AG10803 (cell line): ENCODE data around the gene PLOD1.

Experiments
- DNase-seq: peaks from one replicate; pipeline ENCODE4 v3.0.0; 2010; ENCODE audit warnings: low read depth
- H3K4me3 ChIP-seq: 2 replicates; pipeline ENCODE4 v1.5.1; 2011; ENCODE audit warnings: mild to moderate bottlenecking, low read length, control low read depth
- TF ChIP-seq, protein P1 (sequence below): conservative IDR thresholded peaks from 2 replicates; pipeline ENCODE4 v1.5.1; 2011; ENCODE audit warnings: mild to moderate bottlenecking, low read length, control low read depth, inconsistent platforms

PLOD1 gene

DNA sequence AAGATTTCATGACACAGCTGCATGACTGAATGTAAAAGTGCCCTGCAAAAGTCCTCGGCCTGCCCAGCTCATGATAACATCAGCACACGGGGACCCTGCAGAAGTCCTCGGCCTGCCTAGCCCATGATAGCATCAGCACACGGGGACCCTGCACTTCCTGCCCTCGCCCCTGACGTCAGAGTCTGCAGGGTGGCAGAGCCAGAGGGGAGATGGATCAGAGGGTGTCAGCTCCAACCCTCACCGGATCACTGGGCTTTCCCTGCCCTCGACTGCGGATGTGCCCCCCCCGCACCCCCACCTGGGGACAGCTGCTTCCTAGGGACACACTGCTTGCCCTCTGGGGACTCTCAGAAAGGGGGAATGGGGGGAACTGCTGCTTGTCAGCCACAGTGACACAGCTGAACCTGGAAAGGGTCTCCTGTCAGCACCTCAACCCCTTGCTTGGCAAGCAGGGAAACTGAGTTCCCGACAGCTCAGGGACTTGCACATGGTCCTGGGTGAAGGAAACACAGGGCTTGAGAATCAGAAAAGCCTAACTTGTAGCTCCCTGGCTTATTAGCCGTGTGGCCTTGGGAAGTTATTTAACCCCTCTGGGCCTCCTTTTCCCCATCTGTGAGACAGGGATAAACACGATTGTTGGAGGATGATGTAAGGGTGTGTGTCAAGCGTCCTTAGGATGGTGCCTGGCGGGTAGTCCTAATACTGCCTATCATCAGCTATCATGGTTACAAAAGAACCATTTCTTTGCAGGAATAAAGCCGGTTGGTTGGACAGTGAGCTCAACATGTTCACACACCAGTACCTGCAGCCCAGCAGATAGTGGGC is 76.4 kb downstream of the PLOD1 start:
- no peak for DNase-seq
- no peak overlapping the region for H3K4me3 ChIP-seq
- TF ChIP-seq, protein P1, sequence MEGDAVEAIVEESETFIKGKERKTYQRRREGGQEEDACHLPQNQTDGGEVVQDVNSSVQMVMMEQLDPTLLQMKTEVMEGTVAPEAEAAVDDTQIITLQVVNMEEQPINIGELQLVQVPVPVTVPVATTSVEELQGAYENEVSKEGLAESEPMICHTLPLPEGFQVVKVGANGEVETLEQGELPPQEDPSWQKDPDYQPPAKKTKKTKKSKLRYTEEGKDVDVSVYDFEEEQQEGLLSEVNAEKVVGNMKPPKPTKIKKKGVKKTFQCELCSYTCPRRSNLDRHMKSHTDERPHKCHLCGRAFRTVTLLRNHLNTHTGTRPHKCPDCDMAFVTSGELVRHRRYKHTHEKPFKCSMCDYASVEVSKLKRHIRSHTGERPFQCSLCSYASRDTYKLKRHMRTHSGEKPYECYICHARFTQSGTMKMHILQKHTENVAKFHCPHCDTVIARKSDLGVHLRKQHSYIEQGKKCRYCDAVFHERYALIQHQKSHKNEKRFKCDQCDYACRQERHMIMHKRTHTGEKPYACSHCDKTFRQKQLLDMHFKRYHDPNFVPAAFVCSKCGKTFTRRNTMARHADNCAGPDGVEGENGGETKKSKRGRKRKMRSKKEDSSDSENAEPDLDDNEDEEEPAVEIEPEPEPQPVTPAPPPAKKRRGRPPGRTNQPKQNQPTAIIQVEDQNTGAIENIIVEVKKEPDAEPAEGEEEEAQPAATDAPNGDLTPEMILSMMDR = no peak

DNA sequence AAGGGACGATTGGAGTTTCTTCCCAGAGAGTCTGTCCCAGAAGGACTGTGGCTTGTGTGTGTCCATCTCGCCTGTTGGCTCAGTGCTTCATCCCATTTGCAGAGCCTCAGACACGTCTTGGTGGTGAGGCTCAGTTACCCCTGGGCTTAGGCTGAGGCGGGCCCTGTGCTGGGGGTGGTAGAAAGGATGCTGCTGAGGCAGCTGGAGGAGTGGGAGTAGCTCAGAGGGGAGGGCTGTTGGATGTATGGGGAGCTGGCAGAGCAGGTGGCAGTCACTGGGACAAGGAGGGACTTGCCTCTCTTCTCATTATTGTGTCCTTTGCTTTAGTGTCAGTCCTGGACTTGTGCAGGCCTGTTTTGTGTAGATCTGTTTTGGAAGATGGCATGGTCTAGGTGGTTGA is 77.5 kb downstream of the PLOD1 start:
- no peak overlapping the region for H3K4me3 ChIP-seq
- TF ChIP-seq, protein P1 = no peak
- no peak for DNase-seq

DNA sequence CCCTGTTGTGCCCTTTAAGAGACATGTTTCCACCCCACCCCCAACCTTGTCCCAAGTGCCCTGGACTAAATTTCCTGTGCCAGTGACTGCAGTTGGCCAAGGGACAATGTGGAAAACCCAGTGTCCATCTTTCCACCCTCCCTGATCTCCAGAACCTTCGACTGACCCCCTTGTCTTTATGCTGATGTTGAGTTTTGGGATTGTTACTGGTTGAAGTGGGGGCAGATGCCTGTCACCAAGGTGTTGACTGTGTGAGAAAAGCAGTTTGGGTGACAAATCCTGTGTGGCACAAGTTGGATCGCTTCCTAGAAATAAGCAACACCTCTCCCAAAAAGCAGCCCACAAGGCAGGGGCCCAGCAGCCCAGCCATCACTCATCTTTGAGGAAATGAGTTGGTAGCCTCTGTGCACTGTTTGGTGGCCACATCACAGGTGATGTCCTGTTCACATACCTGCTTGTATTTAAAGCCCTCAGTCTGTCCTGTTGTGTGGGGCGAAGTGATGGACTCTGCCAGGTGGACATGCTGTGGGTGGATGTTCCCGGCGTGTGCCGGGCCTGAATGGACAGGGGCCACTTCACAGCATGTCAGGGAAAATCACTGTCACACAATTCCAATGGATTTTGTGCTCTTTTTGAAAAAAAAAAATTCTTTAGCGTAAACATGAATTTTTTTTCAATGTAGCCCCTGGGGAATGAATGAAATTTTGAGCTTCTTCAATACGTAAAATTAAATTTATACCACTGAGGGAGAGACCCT is 78.2 kb downstream of the PLOD1 start:
- TF ChIP-seq, protein P1 = no peak
- no peak overlapping the region for H3K4me3 ChIP-seq
- no peak for DNase-seq

DNA sequence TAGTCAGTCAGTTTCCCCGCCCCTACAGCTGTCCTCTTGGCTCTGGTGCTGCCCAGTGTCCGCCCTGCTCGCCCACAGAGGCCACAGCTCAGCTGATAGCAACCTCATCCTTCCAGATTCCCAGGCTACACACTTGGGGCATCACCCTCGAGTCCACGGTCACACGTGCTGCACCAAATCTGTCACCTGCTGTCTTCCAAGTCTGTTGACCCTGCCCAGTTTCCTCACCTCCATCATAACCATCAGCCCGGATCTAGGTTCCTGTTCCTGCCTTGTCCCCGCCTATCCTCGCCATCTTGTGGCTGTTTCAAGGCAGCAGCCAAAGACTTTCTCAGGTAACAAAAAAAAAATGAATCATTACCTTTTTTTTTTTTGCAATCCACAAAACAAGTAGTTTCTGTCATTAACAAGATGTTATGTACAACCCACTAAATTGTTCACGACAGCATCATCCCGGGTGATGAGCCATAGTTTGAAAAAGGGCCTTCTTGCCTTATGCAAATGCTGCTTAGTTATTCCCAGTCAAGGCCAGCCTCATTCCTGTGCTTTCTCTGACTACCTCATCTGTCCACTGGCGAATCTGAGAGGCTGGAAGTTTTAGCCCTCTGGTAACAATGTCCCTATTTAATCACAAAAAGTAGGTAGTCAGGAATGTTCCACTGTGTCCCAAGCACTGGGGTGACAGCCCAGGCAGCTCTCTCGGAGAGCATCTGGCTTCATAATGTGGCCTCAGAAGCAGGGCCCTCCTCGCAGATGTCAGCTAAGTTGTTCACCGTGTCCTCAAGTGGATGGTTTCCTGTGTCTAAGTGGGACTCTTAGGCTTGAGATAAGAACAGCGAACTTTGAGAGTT is 79.8 kb downstream of the PLOD1 start:
- DNase-seq = peak; percentile 62
- no peak overlapping the region for H3K4me3 ChIP-seq
- TF ChIP-seq, protein P1 = peak; percentile 19; the same call in 1 of the 2 replicates

DNA sequence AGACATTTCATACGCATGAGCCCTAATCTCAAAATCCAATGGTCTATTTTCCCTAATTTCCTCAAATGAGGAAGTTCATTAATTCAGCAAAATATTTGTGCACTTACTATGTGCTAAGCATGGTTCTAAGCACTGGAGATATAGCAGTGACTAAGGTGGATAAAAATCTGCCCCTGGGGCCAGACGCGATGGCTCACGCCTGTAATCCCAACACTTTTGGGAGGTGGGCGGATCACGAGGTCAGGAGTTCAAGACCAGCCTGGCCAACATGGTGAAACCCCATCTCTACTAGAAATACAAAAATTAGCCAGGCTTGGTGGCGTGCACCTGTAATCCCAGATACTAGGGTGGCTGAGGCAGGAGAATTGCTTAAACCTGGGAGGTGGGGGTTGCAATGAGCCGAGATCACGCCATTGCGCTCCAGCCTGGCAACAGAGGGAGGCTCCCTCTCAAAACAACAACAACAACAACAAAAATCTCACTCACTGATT is 80.5 kb downstream of the PLOD1 start:
- TF ChIP-seq, protein P1 = no peak
- DNase-seq = peak; percentile 42
- H3K4me3 ChIP-seq = no peak overlapping the region

DNA sequence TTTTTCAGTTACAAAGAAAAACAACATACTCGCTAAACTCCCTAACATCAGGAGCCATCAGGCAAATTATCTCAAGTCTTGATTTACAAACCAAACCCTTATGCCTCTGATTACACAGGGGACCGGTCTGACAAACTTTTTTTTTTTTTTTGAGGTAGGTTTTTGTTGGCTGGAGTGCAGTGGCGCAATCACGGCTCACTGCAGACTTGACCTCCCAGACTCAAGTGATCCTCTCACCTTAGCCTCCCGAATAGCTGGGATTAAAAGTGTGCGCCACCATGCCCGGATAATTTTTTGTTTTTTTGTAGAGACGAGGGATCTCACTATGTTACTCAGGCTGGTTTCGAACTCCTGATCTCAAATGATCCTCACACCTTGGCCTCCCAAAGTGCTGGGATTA is 81.0 kb downstream of the PLOD1 start:
- no peak for DNase-seq
- H3K4me3 ChIP-seq = no peak overlapping the region
- TF ChIP-seq, protein P1 = no peak
